Measurements from ENCODE around the gene COMMD7. TPM values are rescaled to one million over a fixed set of nuclear protein-coding genes. Genes with fewer than 3 reads are reported as not detected.

Gene COMMD7
- total RNA-seq, 6 experiments from 2014 or later = 15.2 to 21.3 (median 18.6) TPM

- Histone ChIP-seq H3K9me3 (no peaks in the 10 kb centered on the region), H3K4me3 (no peak overlapping the region), H3K4me1 (no peaks in the 10 kb centered on the region), H3K27ac (no peak overlapping the region), H3K27me3 (no peaks in the 10 kb centered on the region), H3K36me3 (no peaks in the 10 kb centered on the region)
- no CpG with 5 or more reads among the region's 2 CpGs for WGBS (ENCODE audit: insufficient coverage, low coverage, low lambda C conversion rate, missing lambda C conversion rate)
- intact Hi-C loops (cut with DNase I) = no loop called here
- DNase-seq = no peak
- TF ChIP-seq CTCF (IDR thresholded peaks at IDR 0.05) (no peak), POLR2A (IDR thresholded peaks at IDR 0.05) (no peak)
- ATAC-seq = no peak
These were observed 72.4 kb downstream of the COMMD7 start for GRCh38 chr20:32670773-32671455.

GRCh38 chr20:32667027-32667426 is 76.2 kb downstream of the COMMD7 start:
- H3K4me1 ChIP-seq = no peaks in the 10 kb centered on the region
- TF ChIP-seq CTCF (IDR thresholded peaks at IDR 0.05) = no peak
- no peak for TF ChIP-seq POLR2A (IDR thresholded peaks at IDR 0.05)
- no peak overlapping the region for H3K27ac ChIP-seq
- intact Hi-C loops (cut with DNase I) = no loop called here
- no peak for ATAC-seq
- H3K4me3 ChIP-seq = no peak overlapping the region
- H3K27me3 ChIP-seq = no peaks in the 10 kb centered on the region
- no peaks in the 10 kb centered on the region for H3K36me3 ChIP-seq
- WGBS (ENCODE audit: insufficient coverage, low coverage, low lambda C conversion rate, missing lambda C conversion rate) = 0% methylated on average over 3 of the region's 5 CpGs
- H3K9me3 ChIP-seq = no peaks in the 10 kb centered on the region
- no peak for DNase-seq

- WGBS (ENCODE audit: insufficient coverage, low coverage, low lambda C conversion rate, missing lambda C conversion rate) = 20% methylated on average over 2 of the region's 9 CpGs
- no peaks in the 10 kb centered on the region for H3K4me1 ChIP-seq
- no peak for TF ChIP-seq CTCF (IDR thresholded peaks at IDR 0.05)
- no peaks in the 10 kb centered on the region for H3K27me3 ChIP-seq
- no peak for DNase-seq
- H3K9me3 ChIP-seq = no peaks in the 10 kb centered on the region
- intact Hi-C loops (cut with DNase I) = no loop called here
- peak in 3 of 4 donors; percentile 15 to 31 (median 17) for ATAC-seq
- H3K4me3 ChIP-seq = no peak overlapping the region
- H3K27ac ChIP-seq = no peak overlapping the region
- H3K36me3 ChIP-seq = no peaks in the 10 kb centered on the region
These were observed 78.5 kb downstream of the COMMD7 start for GRCh38 chr20:32664678-32665159.

GRCh38 chr20:32664012-32664677 is 79.1 kb downstream of the COMMD7 start:
- Histone ChIP-seq H3K4me1 (no peaks in the 10 kb centered on the region), H3K27ac (no peak overlapping the region), H3K9me3 (no peaks in the 10 kb centered on the region), H3K36me3 (no peaks in the 10 kb centered on the region), H3K4me3 (no peak overlapping the region), H3K27me3 (no peaks in the 10 kb centered on the region)
- no peak for TF ChIP-seq POLR2A (IDR thresholded peaks at IDR 0.05)
- TF ChIP-seq CTCF (IDR thresholded peaks at IDR 0.05) = no peak
- no peak for DNase-seq
- 87% methylated on average over 3 of the region's 11 CpGs for whole genome bisulfite sequencing (ENCODE audit: insufficient coverage, low coverage, low lambda C conversion rate, missing lambda C conversion rate)
- intact Hi-C loops (cut with DNase I) = no loop called here
- peak in 1 of 4 donors; percentile 6 for ATAC-seq
